DMS114 treated with DMSO at 0.1 percent for 48 hours (cell line): ENCODE measurements around the gene NPAS3.

Experiments used
- DNase-seq: peaks from one replicate; lab custom pipeline; 2025; ENCODE audit not compliant: unreplicated experiment; lab: John Stamatoyannopoulos, UW

The NPAS3 gene

DNA sequence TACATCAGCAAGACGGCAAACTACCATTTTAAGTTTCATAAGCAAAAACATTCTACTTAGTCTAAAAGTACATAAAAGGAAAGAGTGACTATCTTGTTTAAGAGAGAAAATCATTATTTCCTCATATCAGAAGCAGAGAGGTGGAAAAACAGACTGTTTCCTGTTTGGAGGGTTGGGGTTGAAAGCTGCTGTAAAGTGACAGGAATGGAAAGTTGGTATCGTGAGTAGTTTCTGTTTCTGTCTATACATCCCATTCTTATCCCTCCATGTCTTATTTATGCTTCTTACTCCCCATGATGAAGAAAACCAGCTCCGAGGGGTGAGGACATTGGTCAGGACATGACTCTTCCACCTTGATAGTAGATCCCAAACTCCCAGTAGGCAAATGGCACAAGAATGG, 795.7 kb downstream of the NPAS3 start:
- no peak for DNase-seq

DNA sequence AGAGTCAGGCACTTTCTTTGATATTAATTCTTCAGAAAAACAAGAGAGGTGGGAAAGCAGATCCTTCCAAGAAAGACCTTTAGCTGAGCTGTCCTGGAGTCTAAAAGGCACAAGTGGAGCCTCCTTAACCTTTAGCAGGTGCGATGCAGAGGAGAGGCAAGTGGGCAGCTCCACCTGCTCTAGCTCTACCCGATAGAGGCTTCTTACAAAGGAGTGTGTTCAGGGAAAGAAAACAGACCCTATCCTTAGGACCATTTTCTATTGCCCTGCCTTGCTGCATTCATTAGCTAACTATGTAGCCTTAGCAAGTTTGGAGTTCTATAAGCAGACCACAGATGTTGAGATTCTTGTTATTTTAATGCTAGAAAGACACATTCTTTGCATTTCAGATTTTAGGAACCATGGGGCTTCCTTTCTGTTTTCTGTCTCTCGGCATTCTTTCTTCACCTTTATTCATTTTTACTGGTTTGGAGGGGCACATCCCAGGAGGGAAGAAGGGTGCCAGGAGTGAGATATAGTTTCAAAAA, 797.7 kb downstream of the NPAS3 start:
- no peak for DNase-seq

DNA sequence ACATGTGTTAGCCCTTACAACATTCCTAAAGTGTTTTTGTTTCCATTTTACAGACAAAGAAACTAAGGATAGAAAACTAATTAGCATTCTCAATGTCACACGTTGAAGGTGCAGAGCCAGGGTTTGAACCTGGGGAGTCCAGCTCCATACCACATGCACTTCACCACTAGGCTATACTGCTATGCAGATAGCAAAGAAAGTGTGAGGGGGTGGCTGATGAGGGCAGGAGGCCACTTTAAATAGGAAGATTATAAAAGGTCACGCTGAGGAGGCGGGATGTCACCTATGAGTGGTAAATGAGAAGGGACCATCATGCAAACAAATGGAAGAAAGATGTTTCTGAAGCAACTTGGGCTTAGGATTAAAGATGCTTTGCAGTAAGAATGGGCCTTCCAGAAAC, 798.3 kb downstream of the NPAS3 start:
- no peak for DNase-seq

DNA sequence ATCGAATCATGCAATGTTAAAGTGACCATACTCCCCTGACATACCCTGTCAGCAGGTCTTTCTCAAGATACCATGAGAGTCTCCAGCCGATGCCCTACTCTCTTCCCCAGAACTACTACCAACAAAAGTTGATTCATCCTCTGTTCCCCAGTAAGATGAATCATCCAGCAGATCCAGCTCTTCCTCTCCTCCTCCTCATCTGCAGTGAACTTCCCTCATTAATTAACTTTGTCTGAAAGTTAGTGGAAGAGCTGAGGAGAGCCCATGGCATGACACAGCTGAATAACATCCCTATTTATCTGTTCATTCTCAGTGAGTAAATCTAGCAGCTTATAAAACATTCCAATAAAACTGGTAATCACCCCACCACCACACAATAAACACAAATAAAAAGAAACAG, 798.8 kb downstream of the NPAS3 start:
- no peak for DNase-seq

DNA sequence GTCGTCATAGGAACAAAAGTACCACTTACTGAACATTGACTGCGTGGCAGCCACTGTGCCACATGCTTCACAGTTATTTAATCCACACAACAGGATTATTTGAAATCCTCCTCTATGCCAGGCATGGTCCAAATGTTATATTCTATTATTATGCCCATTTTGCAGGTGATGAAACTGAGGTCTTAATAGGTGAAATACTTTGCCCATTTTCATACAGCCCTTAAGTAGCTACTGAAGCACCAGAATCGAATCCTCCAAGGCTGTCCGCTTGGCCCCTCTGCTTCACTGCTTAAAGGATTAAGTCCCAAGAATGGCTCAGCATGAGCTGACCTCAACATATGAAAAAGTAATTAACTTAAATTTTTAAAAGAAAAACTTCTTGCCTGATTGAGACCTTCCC, 799.4 kb downstream of the NPAS3 start:
- no peak for DNase-seq

DNA sequence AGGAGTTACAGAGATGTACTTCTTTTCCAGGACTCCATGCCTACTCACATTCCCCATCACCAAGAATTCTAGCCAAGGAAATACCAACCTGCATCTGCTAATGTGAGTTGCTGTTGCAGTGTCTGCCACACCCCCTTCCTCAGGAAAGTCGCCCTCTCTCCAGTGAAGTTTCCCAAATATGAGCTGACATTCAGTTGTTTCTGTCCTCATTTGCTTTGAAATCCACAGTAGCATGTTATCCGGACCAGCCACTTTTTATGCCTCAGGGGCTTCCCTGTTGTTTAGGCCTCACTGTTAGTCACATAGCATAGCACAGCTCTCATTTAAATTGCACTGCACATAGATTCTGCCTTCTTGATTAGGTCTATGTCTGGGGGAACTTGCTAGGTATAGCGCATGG, 799.8 kb downstream of the NPAS3 start:
- no peak for DNase-seq

DNA sequence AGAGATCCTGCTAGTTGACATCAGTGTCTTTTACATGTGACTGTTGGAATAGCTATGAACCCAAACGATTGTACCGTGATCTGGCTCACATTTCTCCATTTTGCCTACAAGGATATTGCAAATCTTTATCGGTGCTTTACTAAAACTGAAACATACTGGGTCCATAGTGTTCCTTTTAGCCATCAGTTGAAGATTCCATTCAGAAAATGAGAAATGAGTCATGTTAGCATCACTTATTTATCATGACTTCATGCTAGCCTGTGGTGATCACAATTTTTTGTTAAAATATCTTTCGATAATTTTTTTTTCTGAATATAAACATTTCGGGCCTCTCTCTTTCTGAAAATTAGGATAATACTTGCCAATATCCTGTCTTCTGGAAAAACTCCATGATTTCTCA, 801.9 kb downstream of the NPAS3 start:
- DNase-seq: no peak

DNA sequence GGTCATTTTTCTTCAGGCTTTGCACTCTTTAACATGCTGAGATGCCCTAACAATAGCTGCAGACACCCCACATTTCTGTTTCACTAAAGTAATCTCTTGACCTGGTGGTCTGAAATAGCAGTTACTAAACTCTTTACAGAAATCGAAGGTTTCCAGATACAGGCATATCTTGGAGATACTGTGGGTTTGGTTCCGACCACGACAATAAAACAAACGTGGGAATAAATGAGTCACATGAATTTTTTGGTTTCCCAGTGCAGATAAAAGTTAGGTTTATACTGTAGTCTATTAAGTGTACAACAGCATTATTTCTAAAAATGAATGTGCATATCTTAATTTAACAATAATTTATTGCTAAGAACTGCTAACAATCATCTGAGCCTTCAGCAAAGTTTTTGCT, 803.5 kb downstream of the NPAS3 start:
- DNase-seq: no peak

DNA sequence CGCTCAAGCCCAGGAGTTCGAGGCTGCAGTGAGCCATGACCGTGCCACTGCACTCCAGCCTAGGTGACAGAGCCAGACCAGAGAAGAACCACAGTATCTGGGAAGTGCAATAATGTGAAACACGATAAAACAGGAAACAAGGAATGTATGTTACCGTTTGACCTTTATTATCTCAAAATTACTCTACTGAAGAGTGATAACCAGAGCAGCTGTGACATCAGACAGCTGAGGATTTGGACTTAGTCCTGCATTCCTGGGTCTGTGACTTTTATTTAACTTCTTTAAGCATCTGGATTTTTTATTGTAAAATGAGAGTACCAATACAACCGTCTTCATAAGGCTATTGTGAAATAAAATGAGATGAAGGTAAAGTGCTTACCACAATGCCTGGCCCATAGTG, 806.5 kb downstream of the NPAS3 start:
- no peak for DNase-seq

DNA sequence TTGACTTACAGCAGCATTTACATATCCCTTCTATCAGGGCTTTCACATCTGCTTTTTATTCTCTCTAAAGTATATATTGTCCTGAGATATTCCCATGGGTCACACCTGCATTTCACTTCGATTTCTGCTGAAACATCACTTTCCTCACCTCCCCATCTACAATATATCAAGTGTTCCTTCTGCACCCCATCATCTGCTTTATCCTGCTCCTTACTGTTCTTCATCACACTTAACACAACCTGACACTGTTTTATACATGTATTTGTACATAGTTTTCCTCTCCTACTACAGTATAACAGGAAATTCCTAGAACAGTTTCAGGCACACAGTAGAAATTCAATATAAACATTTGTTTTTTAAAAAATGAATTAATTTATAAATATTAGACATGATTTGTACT, 809.1 kb downstream of the NPAS3 start:
- DNase-seq: no peak

DNA sequence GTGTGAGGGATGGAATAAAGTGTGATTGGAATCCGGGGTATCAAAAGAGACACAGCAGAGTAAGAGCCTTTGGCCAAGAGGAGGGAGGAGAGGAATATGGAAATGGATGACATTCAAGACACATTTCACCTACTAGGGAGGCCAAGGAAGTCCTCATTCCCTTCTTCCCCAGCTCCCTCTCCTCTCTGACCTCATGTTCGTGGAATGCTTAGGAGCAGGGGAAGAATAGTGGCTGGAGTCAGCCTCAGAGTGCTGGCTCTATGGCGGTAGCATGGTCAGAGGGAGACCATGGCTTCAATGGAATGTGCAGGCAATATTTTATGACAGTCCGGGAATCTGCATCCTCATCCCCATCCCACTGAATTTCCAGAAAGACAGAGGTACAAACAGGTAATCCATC, 815.6 kb downstream of the NPAS3 start:
- no peak for DNase-seq

DNA sequence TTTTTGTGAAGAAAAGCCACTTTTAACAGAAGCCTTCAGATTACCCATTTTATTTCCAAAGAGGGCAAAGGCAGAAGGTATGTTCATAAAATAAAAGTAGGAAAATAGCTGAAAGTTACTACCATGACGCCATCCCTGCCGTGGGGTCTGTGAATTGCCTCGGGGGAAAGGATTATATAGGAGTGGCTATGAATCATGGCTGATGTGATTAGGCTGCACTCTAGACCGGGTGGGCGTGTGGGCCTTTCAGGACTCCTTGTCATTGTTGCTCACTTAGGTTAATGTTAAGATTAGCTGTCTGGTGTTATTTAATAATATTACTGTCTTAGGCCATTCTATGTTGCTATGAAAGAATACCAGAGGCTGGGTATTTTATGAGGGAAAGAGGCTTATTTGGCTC, 816.7 kb downstream of the NPAS3 start:
- DNase-seq: no peak

DNA sequence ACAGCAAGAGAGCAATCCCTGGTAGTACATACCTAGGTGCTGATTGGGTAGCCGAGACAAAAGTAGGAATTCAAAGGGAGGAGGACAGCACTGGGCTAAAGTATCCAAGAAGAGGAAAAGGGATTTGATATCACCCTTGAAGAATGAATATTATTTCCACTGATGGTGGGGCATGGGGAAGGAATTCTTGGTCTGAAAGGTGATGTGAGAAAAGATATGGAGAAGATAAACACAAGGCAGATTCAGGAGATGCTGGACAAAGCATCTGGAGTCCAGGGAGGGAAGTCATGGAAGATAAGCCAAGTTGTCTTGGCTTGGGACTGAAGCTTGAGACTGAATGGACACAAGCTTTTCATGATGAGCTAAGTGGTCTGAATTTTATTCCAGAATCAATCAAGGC, 818.2 kb downstream of the NPAS3 start:
- DNase-seq: no peak

DNA sequence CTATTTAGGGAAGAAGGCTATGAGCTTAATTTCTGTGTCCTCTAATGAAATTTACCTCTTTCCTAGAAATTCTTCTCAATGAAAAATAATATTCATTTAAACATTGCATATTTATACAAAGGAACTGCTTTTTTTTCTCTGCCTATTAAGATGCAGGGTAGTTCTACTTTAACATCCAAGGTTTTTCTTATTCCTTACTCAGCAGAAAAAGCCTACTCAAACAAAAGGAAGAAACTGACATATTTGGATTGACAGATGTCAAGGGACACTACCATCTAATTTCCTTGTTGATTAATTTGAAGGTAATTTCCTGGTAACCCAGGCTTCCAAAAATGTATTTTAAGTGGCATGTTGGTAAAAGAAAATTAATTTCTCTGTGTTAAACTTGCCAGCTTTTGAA, 819.9 kb downstream of the NPAS3 start:
- DNase-seq: no peak

DNA sequence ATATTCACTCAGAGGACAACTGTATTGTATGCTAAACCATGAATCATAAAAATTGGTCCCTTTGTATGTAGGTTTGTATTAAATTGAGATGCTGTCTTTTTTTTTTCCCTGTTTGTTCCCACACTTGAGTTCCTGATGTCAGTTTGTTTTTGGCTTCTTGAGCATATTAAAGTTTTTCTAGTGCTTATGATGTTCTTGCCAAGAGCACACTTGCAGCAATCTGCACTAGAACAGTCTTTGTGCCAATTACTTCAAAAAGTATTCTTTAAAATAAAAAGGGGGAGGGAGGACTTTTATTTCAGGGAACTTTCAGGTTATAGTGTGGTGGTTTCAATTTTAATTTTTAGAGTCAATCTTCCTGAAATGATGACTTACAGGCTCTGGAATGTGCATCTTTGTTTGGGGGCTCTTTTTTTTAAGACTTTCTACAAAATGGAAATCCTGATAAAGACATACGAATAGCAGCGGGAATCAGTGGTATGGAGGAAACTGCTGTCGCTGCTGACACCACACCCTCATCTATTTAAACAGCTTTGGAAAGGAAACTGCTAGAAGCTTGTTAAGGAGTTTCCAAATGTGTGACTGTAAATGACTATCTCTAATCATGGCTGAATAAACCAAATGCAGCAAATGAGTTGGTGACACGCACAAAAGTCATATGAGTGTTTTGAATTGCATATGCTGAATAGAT, 823.6 kb downstream of the NPAS3 start:
- DNase-seq: no peak

DNA sequence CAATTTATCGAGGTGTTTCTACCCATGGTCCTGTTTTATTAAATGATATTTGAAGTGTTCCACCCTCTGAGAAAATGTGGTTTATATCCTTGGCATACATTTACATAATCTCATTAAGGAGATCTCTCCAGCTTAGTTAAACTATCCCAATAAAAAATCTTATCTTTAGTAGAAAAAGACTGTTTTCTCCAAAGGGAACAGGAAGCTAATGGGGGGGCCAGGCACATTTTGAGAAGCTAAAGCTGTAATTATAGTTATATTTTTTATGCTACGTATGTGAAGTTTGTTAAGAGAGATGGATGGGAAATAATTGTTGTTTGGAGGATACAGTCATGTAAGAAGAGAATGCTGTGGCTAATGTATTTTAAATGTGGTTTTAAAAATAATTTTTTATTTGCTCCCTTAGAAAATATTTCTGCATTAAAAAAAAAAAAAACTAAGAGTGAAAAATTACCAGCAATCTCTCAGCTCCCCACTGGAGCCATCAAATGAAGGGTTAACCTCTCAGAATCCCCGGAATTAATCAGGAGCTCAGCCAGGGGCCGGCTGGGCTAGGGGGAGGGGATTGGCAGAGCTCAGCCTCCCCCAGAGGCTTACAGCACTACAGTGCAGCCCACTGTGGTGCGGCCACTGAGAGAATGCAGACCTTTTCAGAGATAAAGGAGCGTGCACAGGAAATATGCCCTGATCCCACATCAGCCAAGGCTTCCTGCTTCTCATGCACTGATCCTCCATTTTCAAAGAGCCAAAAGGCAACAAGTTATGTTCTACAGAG, 826.4 kb downstream of the NPAS3 start:
- DNase-seq: no peak

DNA sequence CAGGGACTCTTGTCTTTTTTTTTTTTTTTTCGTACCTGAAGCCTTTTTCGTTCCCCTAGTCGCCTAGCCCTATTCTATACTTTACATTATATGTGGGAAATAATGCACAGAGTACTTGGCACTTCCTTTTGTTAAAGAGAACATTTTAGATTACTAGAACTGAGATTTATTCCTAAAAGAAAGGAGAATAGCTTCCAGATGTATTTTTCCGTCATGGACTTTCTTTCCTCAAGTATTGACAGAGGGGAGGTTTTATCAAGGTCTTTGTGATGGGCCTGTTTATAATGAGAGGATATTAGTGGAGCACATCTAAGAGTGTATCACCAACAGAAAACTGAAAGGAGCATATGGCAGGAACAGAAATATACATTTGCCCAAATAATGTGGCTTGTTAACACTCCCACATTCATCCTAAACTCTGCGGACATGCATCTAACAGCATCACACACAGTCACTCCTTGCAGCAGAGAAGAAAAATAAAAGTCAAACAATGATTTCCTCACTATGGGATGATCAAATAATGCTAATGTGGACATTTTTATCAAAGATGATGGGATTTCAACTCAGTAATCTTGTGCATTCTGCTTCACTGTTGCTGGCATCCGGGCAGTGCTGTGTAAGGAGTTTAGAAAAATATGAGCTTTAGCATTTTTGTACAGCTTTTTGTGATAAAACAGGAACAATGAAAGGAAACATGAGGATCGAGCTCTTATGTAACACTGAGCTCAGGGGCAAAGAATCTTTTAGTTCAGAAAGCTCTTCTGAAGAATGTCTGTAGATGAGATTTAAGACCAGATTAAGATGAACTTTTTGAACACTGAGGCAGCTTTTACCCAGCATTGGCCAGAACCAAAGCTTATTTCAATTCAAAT, 829.1 kb downstream of the NPAS3 start:
- DNase-seq: no peak

DNA sequence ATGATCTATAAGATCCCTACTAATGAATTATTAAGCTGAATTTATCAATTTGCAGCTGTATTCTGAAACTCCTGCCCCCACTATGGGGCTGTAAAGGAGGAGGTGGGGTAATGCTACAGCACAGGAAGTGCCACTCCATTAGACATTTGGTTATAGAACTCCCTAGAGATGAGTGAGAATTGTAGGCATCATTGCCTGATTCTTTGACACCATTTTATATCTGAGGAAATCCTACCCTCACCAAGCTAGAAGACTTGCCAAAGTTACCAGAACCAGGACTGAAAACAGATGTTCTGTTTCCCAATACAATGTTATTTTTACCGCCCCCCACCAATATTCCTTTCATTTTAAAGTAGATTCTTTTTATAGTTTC, 829.8 kb downstream of the NPAS3 start:
- no peak for DNase-seq

DNA sequence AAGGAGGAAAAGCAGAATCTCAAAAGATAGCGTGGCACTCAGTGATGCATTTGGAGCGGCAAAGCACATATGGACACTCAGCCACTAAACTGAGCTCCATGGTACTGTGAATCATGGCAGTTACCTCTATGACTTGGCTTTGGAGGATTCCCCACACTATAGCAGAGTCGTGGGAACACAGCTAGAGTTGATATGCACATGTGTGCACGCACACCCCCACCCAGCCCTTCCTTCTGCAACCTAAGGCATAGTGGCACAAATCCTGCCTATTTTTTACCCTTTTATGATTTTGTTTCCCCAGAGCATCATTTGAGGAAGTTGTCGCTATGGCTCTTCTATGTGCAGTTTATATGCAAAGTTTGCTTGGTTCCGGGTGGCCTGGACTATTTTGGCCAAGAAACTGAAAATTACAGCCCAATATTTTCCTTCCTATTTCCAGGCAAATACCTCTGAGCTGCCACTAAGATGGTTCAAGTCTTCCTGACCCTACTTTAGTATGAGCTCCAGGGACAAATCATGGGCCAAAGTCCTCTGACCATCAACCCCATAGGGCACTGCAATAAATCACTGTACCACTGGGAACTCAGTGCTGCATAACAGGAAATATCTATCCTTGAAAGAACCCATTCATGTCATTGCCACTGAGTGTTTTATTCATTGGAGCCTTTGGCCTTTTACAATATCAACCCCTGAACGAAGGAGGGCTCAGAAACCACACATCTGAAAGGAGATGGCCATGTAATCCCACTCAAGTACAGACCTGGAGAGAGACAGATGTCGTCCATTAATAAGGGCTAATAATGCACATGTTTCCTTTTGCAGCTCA, 834.7 kb downstream of the NPAS3 start:
- no peak for DNase-seq

DNA sequence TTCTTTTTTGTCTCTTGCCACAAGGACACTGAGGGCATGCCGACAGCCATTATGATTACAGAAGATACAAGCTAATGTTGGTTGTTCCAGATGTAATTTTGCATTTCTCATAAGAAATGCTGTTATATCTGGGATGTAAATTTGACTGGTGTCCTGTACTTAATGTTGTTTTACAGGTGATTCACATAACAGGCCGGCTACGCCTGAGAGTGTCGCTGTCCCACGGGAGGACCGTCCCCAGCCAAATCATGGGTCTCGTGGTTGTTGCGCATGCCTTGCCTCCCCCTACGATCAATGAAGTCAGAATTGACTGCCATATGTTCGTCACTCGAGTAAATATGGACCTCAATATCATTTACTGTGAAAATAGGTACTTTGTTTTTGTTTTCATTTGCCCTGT, 835.5 kb downstream of the NPAS3 start:
- no peak for DNase-seq
